ENCODE results near the gene OR4C6.

OR4C6 gene

GRCh38 chr11:55661901-55662300, at the start of gene OR4C6:
TSS of gene OR4C6 (plus strand) at chr11:55662201. CDS start at chr11:55665167, 2,966 bp downstream.
- DNase-seq, result no peak

- no peak for DNase-seq
Observed at GRCh38 chr11:55624531-55624930, 37.5 kb upstream of the OR4C6 start.

- DNase-seq, result no peak
Observed at GRCh38 chr11:55634813-55635212, 27.2 kb upstream of the OR4C6 start, which contains the start of gene OR4P4. TSS of gene OR4P4 (plus strand) at chr11:55635113.

- no peak for DNase-seq
Observed at GRCh38 chr11:55648027-55648426, 14.0 kb upstream of the OR4C6 start, which contains the start of gene OR4S2. TSS of gene OR4S2 (plus strand) at chr11:55648327. CDS start at chr11:55650904, 2,577 bp downstream.

- no peak for DNase-seq
Observed at GRCh38 chr11:55652560-55652959, 9.4 kb upstream of the OR4C6 start.

- DNase-seq, result no peak
Observed at GRCh38 chr11:55655096-55655495, 6.9 kb upstream of the OR4C6 start.

GRCh38 chr11:55658031-55658573, 3.9 kb upstream of the OR4C6 start:
- DNase-seq, result no peak

- no peak for DNase-seq
Observed at GRCh38 chr11:55658608-55659007, 3.4 kb upstream of the OR4C6 start.

- no peak for DNase-seq
Observed at GRCh38 chr11:55669376-55669775, 7.4 kb downstream of the OR4C6 start.

GRCh38 chr11:55673860-55674259, 11.9 kb downstream of the OR4C6 start:
- no peak for DNase-seq

- no peak for DNase-seq
Observed at GRCh38 chr11:55697817-55698216, 35.8 kb downstream of the OR4C6 start.

- no peak for DNase-seq
Observed at GRCh38 chr11:55701429-55701828, 39.4 kb downstream of the OR4C6 start.

GRCh38 chr11:55707029-55707428, 45.0 kb downstream of the OR4C6 start:
- no peak for DNase-seq

- DNase-seq, result no peak
Observed at GRCh38 chr11:55714982-55715888, 53.2 kb downstream of the OR4C6 start.
